ENCODE results near the gene VAMP1.

VAMP1 gene

DNA sequence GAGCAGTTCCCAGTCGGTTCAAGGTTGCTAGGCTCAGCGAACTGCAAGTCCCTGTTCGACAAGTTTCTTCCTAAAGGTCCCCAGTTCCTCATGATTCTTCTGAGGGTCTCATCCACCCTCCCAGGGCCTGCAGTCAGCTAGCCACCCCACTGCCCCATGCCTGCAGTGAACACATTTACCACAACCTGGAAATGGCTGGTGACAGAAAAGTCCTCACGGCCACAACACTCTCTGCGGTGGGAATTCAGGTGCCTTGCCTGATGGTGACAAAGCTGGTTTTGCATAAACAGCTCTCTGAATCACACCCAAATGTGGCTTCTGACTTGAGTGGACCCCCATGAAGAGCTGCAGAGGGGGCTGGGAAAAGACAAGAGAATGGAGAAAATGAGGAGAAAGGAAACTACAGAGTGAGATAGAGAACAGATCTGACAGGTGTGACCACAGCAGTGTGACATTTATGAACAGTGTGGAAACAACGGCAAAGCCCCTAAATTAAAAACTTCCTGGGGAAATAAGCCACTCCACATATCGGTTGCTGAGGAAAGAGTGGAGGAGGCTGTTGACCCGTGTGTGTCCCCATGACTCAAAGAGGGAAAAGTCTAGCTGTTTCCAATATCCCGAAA, 27.0 kb downstream of the VAMP1 start:
- H3K9ac ChIP-seq (ENCODE audit: low read length) = no peak overlapping the region
- H2AFZ ChIP-seq (ENCODE audit: low read depth, low read length) = no peak overlapping the region
- H3K4me2 ChIP-seq (ENCODE audit: low read length) = peak overlapping the region; percentile 24; the same call in 1 of the 2 replicates
- H3K27ac ChIP-seq (ENCODE audit: low read length) = no peak overlapping the region
- H3K79me2 ChIP-seq (ENCODE audit: low read length) = no peaks in the 10 kb centered on the region
- no peak overlapping the region for H3K4me3 ChIP-seq (ENCODE audit: low read length)
- TF ChIP-seq EZH2phosphoT487 (IDR thresholded peaks at IDR 0.05; ENCODE audit: low read depth) = no peak
- TF ChIP-seq, protein P1, sequence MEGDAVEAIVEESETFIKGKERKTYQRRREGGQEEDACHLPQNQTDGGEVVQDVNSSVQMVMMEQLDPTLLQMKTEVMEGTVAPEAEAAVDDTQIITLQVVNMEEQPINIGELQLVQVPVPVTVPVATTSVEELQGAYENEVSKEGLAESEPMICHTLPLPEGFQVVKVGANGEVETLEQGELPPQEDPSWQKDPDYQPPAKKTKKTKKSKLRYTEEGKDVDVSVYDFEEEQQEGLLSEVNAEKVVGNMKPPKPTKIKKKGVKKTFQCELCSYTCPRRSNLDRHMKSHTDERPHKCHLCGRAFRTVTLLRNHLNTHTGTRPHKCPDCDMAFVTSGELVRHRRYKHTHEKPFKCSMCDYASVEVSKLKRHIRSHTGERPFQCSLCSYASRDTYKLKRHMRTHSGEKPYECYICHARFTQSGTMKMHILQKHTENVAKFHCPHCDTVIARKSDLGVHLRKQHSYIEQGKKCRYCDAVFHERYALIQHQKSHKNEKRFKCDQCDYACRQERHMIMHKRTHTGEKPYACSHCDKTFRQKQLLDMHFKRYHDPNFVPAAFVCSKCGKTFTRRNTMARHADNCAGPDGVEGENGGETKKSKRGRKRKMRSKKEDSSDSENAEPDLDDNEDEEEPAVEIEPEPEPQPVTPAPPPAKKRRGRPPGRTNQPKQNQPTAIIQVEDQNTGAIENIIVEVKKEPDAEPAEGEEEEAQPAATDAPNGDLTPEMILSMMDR (IDR thresholded peaks at IDR 0.05; ENCODE audit: low read depth, low read length) = no peak
- peaks cover 4% of the 10 kb centered on the region for H3K36me3 ChIP-seq (replicated peaks; ENCODE audit: low read depth, low read length)
- H3K27me3 ChIP-seq (ENCODE audit: low read depth, low read length) = no peaks in the 10 kb centered on the region
- no peaks in the 10 kb centered on the region for H4K20me1 ChIP-seq (ENCODE audit: insufficient read depth, low read length)
- H3K4me1 ChIP-seq (ENCODE audit: low read length) = peaks cover 24% of the 10 kb centered on the region
- H3K9me3 ChIP-seq (ENCODE audit: insufficient read depth, low read length) = peaks cover 13% of the 10 kb centered on the region; the same call in 1 of the 2 replicates

GRCh38 chr12:6442836-6443235, 27.6 kb downstream of the VAMP1 start:
- no peaks in the 10 kb centered on the region for H4K20me1 ChIP-seq (ENCODE audit: insufficient read depth, low read length)
- no peak overlapping the region for H2AFZ ChIP-seq (ENCODE audit: low read depth, low read length)
- no peak overlapping the region for H3K4me2 ChIP-seq (ENCODE audit: low read length)
- H3K79me2 ChIP-seq (ENCODE audit: low read length) = no peaks in the 10 kb centered on the region
- H3K36me3 ChIP-seq (replicated peaks; ENCODE audit: low read depth, low read length) = peaks cover 4% of the 10 kb centered on the region
- no peak overlapping the region for H3K9ac ChIP-seq (ENCODE audit: low read length)
- H3K4me1 ChIP-seq (ENCODE audit: low read length) = peaks cover 24% of the 10 kb centered on the region
- no peak overlapping the region for H3K27ac ChIP-seq (ENCODE audit: low read length)
- H3K27me3 ChIP-seq (ENCODE audit: low read depth, low read length) = no peaks in the 10 kb centered on the region
- TF ChIP-seq EZH2phosphoT487 (IDR thresholded peaks at IDR 0.05; ENCODE audit: low read depth) = no peak
- TF ChIP-seq, protein P1 (IDR thresholded peaks at IDR 0.05; ENCODE audit: low read depth, low read length) = no peak
- H3K4me3 ChIP-seq (ENCODE audit: low read length) = no peak overlapping the region
- peaks cover 13% of the 10 kb centered on the region; the same call in 1 of the 2 replicates for H3K9me3 ChIP-seq (ENCODE audit: insufficient read depth, low read length)

- Histone ChIP-seq H3K79me2 (ENCODE audit: low read length) (no peaks in the 10 kb centered on the region), H3K27me3 (ENCODE audit: low read depth, low read length) (no peaks in the 10 kb centered on the region), H2AFZ (ENCODE audit: low read depth, low read length) (no peak overlapping the region), H3K36me3 (replicated peaks; ENCODE audit: low read depth, low read length) (no peaks in the 10 kb centered on the region), H3K4me2 (ENCODE audit: low read length) (no peak overlapping the region), H3K4me1 (ENCODE audit: low read length) (peaks cover 13% of the 10 kb centered on the region), H3K9me3 (ENCODE audit: insufficient read depth, low read length) (peaks cover 11% of the 10 kb centered on the region; the same call in 1 of the 2 replicates), H3K4me3 (ENCODE audit: low read length) (no peak overlapping the region), H4K20me1 (ENCODE audit: insufficient read depth, low read length) (no peaks in the 10 kb centered on the region), H3K9ac (ENCODE audit: low read length) (no peak overlapping the region), H3K27ac (ENCODE audit: low read length) (no peak overlapping the region)
- TF ChIP-seq, protein P1 (IDR thresholded peaks at IDR 0.05; ENCODE audit: low read depth, low read length) = no peak
These were observed 30.1 kb downstream of the VAMP1 start for GRCh38 chr12:6440391-6440790.

GRCh38 chr12:6438345-6438744, 32.1 kb downstream of the VAMP1 start:
- Histone ChIP-seq H3K9ac (ENCODE audit: low read length) (no peak overlapping the region), H3K4me1 (ENCODE audit: low read length) (peaks cover 4% of the 10 kb centered on the region), H3K4me2 (ENCODE audit: low read length) (no peak overlapping the region), H3K79me2 (ENCODE audit: low read length) (no peaks in the 10 kb centered on the region), H3K36me3 (replicated peaks; ENCODE audit: low read depth, low read length) (no peaks in the 10 kb centered on the region), H2AFZ (ENCODE audit: low read depth, low read length) (no peak overlapping the region), H3K9me3 (ENCODE audit: insufficient read depth, low read length) (no peaks in the 10 kb centered on the region), H3K27me3 (ENCODE audit: low read depth, low read length) (no peaks in the 10 kb centered on the region), H4K20me1 (ENCODE audit: insufficient read depth, low read length) (no peaks in the 10 kb centered on the region), H3K4me3 (ENCODE audit: low read length) (no peak overlapping the region), H3K27ac (ENCODE audit: low read length) (no peak overlapping the region)
- no peak for TF ChIP-seq EZH2phosphoT487 (IDR thresholded peaks at IDR 0.05; ENCODE audit: low read depth)
- TF ChIP-seq, protein P1 (IDR thresholded peaks at IDR 0.05; ENCODE audit: low read depth, low read length) = no peak

Data from OCI-LY3 (cell line).